Esophagus squamous epithelium (tissue), 4 donors: ENCODE results near the gene OR1L8.

Source experiments
- CTCF ChIP-seq, 6 experiments: fragments of 450-650 bp in 4 of 6; fragments of 200-600 bp in 2 of 6; sonication (generic) in 2 of 6; IDR thresholded peaks; one replicate each; pipeline ENCODE4 v1.5.1; 2016 to 2019; ENCODE audit warnings: antibody characterized with exemption in 6 of 6, mild to moderate bottlenecking in 4 of 6, moderate library complexity in 4 of 6
- POLR2A ChIP-seq, 4 donors: fragments of 450-650 bp; IDR thresholded peaks; one replicate each; pipeline ENCODE4 v1.6.1; 2017; ENCODE audit warnings: antibody characterized with exemption in 4 of 4, mild to moderate bottlenecking in 4 of 4, moderate library complexity in 3 of 4

DNA sequence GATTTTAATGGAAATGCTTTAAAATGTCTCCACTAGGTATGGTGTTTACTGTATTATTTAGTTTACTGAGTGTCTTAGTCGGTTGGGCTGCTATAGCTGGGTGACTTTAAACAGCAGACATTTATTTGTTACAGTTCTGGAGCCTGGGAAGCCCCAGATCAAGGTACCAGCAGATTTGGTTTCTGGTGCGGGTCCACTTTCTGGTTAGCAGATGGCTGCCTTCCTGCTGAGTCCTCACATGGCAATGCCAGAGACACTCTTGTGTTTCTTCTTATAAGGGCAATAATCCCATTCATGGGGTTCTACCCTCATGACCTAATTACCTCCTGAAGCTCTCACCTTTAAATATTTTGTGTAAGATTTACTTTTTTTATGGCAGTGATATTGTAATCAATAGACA is 65.0 kb downstream of the OR1L8 start:
- TF ChIP-seq CTCF (IDR thresholded peaks at IDR 0.05): no peak
- no peak for TF ChIP-seq POLR2A (IDR thresholded peaks at IDR 0.05)
